ENCODE results near the gene GIMAP7.
"Not testable (repeated sequence)": the region's sequence is repeated elsewhere in the genome, so short reads cannot be mapped to it uniquely, and the experiment has no call there.

GIMAP7 gene

DNA sequence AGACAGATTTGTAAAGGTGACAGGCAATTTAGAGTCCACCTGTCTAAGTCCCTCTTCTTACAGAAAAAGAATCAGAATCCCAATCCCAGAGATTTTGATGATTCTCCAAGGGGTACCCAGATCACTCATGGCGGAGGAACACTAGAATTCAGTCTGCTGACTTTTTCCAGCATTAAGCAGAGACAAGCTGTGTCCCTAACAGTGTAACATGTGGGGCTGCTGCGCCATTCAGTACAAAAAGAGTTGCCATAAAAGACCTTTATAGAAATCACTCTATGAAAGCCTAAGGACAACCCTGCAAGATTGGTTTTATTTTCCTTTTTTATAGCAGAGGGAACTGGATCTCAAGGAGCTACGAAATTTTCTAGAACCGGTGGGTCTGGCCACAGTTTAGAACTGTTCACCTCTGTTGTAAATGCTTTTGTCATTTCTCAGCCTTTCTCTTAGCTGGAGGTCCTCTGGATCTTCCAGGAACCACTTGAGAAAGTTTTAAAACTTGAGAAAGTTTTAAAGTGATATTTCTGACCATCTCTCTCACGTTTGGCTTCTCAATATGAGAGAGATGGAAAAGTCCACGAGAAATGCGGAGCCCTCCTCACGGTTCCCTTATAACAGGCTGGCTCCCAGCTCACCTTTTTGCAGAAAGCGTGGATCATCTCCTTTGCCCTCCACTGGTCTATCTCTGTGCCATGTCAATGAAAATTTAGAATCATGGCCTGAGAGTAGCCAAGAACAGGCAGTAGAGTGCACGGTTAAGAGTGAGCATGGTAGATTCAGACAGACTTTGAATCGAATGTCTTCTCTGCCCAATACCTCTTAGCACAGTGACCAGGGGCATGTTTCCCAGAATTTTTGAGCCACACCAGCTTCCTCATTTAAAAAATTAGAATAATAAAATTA lies 826 bp downstream of the GIMAP7 start:
- no peak for DNase-seq

DNA sequence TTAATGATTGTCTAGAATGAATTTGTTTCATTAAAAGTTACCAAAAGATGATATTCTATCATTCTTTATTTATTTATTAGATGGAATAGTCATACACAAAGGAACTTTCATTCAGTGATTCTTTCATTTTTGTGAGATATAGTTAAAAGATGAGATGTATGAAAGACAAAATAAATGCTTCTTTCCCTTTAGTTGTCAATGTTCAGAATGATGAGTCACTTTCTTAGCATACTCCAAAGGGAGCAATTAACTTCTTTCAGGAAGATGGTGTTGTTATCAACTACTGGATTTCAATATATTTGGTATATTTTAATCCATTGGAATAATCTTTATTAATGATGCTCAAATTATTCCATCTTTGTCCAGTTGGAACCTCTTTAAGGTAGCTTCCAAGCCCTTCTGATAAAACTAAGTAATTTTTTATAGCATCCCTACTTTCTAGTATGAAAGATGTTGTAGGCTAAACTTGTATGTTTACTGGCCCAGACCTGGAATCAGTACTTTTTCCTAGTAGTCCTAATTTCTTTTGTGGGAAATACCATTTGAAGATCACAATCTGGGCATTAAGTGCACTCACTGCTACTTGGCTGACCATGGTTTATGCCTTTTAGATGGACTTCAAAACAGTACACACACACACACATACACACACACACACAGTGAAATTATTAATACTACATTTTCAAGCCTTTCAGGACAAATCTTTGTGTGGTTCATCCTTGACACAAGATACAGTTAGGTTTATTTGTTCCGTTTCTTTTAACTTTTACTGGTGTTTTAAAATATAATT lies 2.5 kb downstream of the GIMAP7 start:
- no peak for DNase-seq

DNA sequence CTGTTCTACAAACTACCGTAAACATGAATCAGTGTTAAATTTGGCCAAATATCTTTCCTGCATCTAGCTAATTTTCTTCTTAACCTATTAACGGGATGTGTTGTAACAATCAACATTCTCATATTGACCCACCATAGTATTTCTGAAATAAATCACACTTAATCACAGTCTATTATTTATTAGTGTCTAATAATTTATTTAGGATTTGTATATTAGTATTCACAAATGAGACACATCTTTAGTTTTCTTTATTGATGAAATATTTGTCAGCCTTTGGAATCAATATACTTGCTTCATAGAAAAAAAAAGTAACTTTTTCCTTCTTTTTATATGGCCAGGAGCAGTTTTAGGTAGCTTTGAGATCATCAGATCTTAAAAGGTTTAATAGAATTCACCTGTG lies 4.6 kb downstream of the GIMAP7 start:
- DNase-seq, result no peak

DNA sequence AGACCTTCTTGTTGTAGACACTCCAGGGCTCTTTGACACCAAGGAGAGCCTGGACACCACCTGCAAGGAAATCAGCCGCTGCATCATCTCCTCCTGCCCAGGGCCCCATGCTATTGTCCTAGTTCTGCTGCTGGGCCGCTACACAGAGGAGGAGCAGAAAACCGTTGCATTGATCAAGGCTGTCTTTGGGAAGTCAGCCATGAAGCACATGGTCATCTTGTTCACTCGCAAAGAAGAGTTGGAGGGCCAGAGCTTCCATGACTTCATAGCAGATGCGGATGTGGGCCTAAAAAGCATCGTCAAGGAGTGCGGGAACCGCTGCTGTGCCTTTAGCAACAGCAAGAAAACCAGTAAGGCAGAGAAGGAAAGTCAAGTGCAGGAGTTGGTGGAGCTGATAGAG lies 5.5 kb downstream of the GIMAP7 start:
- no peak for DNase-seq

- DNase-seq, result not testable (repeated sequence)
These were observed 8.3 kb downstream of the GIMAP7 start for GRCh38 chr7:150522931-150523330.

GRCh38 chr7:150524018-150524417 lies 9.3 kb downstream of the GIMAP7 start:
- no peak for DNase-seq

DNA sequence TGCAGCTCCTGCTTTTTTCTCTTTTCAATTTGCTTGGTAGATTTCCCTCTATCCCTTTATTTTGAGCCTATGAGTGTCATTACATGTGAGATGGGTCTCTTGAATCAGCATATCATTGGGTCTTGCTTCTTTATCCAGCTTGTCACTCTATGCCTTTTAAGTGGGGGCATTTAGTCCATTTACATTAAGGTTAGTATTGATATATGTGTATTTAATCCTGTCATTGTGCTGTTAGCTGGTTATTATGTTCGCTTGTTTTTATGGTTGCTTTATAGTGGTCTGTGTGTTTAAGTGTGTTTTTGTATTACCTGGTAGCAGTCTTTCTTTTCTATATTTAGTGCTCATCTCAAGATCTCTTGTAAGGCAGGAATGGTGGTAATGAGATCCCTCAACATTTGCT lies 17.0 kb downstream of the GIMAP7 start:
- no peak for DNase-seq

- no peak for DNase-seq
These were observed 23.6 kb downstream of the GIMAP7 start for GRCh38 chr7:150538259-150538658.

DNA sequence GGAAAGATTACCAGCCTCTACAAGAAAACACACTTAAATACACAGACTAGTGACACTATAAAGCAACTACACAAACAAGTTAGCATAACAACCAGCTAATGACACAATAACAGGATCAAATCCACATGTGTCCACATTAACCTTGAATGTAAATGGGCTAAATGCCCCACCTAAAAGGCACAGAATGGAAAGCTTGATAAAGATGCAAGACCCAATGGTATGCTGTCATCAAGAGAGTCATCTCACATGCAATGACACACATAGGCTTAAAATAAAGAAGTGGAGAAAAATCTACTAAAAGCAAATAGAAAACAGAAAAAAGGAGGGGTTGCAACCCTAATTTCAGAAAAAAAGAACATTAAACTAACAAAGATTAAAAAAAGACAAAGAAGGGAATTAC lies 38.5 kb downstream of the GIMAP7 start:
- no peak for DNase-seq

GRCh38 chr7:150556521-150557138 lies 42.0 kb downstream of the GIMAP7 start:
- DNase-seq, result no peak

DNA sequence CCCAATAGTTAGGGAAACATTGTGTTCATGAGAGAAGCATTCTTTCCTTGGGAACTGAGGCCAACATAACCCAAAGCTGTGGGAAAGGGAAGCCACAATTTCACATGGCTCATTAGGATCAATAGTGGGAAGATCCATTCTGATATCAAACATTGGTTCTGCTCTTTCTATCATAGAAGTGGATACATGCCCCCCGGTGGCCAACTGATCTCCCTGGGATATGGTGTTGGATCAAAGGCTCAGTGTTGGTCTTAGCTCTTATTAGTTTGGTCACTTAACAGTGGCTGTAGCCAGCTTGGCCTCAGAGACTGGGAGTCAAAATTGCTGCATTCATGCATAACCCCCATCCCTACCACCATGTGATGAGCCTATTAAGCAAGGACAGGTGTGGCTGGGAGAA lies 45.8 kb downstream of the GIMAP7 start:
- DNase-seq, result no peak

DNA sequence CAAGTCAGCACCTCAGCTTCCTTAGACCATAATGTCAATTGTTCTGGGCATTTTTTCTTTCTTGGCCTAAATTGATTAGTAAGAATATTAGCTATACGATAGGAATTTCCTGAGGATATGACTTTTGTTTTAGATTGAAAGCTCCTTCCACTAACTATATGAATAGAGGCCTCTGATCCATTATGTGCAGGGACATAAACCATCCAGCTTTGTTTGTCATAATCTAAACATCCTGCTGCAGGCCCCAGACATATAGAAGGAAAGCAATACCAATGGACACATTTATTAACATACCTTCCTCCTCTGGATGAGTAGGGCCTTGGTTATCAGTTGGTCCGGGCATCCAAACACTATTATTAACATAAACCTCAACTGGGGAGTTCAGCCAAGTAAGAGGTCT lies 48.2 kb downstream of the GIMAP7 start:
- no peak for DNase-seq

DNA sequence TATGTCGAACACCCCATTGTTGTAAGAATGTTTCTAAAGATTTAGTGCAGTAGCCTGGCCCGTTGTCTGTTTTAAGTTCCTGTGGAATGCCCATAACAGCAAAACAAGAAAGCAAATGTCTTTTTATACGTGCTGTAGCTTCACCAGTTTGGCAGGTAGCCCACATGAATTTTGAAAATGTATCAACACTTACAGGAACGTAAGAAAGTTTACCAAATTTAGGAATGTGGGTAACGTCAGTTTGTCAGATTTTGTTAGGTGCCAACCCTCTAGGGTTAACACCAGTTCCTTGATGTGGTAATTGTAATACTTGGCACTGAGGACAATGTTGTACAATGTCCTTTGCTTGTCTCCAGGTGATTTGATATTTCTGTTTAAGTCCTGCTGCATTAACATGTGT lies 49.3 kb downstream of the GIMAP7 start:
- DNase-seq, result no peak

- DNase-seq, result no peak
These were observed 49.9 kb downstream of the GIMAP7 start for GRCh38 chr7:150564566-150564965.

GRCh38 chr7:150565239-150565638 lies 50.6 kb downstream of the GIMAP7 start:
- DNase-seq, result no peak

- DNase-seq, result no peak
These were observed 51.5 kb downstream of the GIMAP7 start for GRCh38 chr7:150566123-150566522.

DNA sequence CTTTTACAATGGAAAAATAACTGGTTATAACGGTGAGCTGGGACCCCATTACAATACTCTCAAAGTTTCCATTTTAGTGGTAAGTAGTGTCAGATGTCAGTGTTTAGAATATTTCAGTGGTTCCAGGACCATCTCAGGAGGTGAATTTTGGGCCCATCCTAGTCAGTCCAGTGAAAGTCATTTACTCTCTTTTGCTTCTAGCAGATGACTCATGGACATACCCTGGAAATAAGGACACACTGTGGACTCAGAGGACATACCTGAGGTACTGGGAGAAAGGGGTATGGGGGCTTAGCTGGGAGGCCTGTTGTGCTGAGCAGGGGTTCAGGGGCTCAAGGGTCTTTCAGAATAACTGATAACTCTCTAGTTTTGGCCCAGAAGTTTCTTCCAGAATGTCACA lies 51.9 kb downstream of the GIMAP7 start:
- DNase-seq, result no peak

DNA sequence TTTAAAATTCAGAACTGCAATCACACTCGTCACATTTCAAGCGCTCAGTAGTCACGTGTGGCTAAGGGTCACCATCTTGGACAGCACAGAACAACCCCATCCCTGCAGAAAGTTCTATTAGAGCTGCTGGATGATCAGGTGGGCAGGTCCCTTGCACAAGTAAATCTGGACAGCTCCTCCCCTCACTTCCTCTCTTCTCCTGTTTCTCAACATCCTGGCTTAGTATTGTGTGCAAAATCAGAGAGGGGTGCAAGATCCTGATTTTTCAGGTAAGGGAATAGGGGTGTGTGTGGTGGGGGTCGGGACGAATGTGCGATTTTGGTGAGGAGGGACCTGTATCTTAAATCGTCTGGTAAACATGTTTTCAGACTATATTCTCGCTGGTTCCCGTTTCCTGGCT lies 52.5 kb downstream of the GIMAP7 start, which contains the start of gene GIMAP4:
TSS of gene GIMAP4 (plus strand) at position 222 of the 400 bp plus-strand sequence. CDS start 2,512 bp downstream, outside the sequence.
- DNase-seq, result no peak

- DNase-seq, result no peak
These were observed 53.2 kb downstream of the GIMAP7 start for GRCh38 chr7:150567871-150568301.

DNA sequence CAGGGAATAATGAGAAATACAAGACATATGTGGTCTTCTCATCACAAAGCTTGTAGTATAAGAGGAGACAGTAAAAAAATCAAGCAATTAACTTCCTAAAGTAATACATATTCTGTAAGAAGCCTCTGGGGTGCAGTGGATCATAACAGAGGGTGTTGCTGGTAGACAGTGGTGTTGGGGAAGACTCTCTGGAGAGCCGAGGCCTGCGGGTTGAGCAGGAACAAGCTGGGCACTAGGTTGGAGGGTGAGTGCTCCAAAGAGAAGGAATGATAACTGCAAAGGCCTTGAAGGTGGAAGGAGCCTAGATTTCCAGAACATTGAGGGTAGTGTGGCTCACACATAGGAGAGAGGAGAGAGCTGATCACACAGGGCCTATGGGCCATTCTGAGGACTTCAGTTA lies 54.0 kb downstream of the GIMAP7 start:
- no peak for DNase-seq

GRCh38 chr7:150569245-150569955 lies 54.7 kb downstream of the GIMAP7 start:
- no peak for DNase-seq

All from NCI-H2081 (cell line).